Measurements from ENCODE around the gene MAD1L1. TPM values are rescaled to one million over a fixed set of nuclear protein-coding genes. Genes with fewer than 3 reads are reported as not detected.

The MAD1L1 gene
- total and polyA plus RNA-seq, 2 of the 8 experiments (the other 6 are each of a cell fraction or from before 2014, with no cell fraction given): 40.4 to 44.6 TPM

DNA sequence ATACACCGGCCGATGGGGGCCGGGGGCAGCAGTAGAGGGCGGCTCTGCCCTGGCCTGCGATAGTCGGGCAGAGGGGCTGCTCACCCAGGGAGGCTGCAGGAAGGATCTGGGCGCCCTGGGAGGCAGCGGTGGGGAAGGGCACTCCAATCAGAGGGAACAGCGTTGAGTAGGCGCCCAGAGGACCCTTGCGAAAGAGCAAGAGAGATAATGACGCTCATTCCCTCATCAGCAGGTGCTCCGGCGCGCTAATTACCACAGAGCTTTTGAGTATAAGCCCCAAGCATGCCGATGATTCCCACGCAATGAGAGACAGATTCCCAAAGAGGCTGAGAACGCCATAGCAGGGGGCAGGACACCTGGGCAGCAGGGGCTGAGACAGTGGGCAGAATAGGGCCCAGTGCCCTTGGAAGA lies 215.3 kb downstream of the MAD1L1 start:
- no peak for FAIRE-seq
- no peak overlapping the region for H3K18ac ChIP-seq (ENCODE audit: extremely low read depth, low read length)
- 93% methylated on average over 18 of the region's 18 CpGs; no CpG with 5 or more reads in 1 of the 2 experiments for WGBS, 2 experiments (ENCODE audit: extremely low coverage in 1 of 2, insufficient coverage in 1 of 2, insufficient read length in 1 of 2, insufficient replicate concordance in 2 of 2, low coverage in 1 of 2, low lambda C conversion rate in 2 of 2, missing lambda C conversion rate in 1 of 2)
- H3K9me3 ChIP-seq (ENCODE audit: insufficient read depth in 2 of 2, low read depth in 1 of 2, low read length in 1 of 2): no peaks in the 10 kb centered on the region
- no peak overlapping the region for H2BK20ac ChIP-seq (ENCODE audit: low read length)
- H3K4ac ChIP-seq (replicated peaks; ENCODE audit: insufficient read length, low read depth, low read length): no peak overlapping the region
- no peak overlapping the region for H2AK5ac ChIP-seq (ENCODE audit: low read depth, low read length)
- H3K9ac ChIP-seq (replicated peaks in 1 of 4; ENCODE audit: extremely low read depth in 1 of 4, low read depth in 3 of 4, low read length in 3 of 4): no peak overlapping the region
- CTCF ChIA-PET (ENCODE audit: partially characterized antibody): interaction anchor here (0.6 to 1.4 kb wide), 3 partner anchors 90 to 143 kb away, joined by 3 to 4 read pairs (median 3); no protein-coding TSS in a partner anchor
- peaks cover 0 to 5% of the 10 kb centered on the region in 2 experiments for H4K20me1 ChIP-seq (replicated peaks in 1 of 2; ENCODE audit: control insufficient read depth in 1 of 2, insufficient read depth in 2 of 2, low read length in 2 of 2)
- peaks cover 0 to under 1% of the 10 kb centered on the region in 2 experiments; a peak in 1 of 4 replicates for H3K79me2 ChIP-seq (ENCODE audit: control insufficient read depth in 1 of 2, insufficient read depth in 2 of 2, low read length in 2 of 2)
- no peaks in the 10 kb centered on the region for H3K27me3 ChIP-seq (replicated peaks in 1 of 4; ENCODE audit: control insufficient read depth in 3 of 4, extremely low read depth in 1 of 4, insufficient read depth in 3 of 4, low read length in 3 of 4)
- POLR2A ChIA-PET (ENCODE audit: partially characterized antibody): no interaction called here
- no peak overlapping the region for H3K27ac ChIP-seq (ENCODE audit: low read depth, low read length)
- H3K79me1 ChIP-seq (ENCODE audit: low read depth, low read length): peaks cover 2% of the 10 kb centered on the region
- H4K8ac ChIP-seq (ENCODE audit: extremely low read depth, insufficient read depth, low read length): no peak overlapping the region
- H4K5ac ChIP-seq (ENCODE audit: insufficient read length, low read depth, low read length): no peak overlapping the region
- no peak overlapping the region for H2BK12ac ChIP-seq (ENCODE audit: low read depth, low read length)
- no peak overlapping the region for H4K91ac ChIP-seq (replicated peaks; ENCODE audit: insufficient read length, low read length)
- no peak overlapping the region for H3K23ac ChIP-seq (ENCODE audit: insufficient read length)
- H3K4me1 ChIP-seq (replicated peaks in 1 of 4; ENCODE audit: control insufficient read depth in 3 of 4, insufficient read depth in 4 of 4, low read length in 3 of 4): no peaks in the 10 kb centered on the region; a peak in 1 of 7 replicates
- DNase-seq (ENCODE audit: low read depth in 1 of 2, low spot score in 2 of 2): no peak
- H2BK120ac ChIP-seq (replicated peaks; ENCODE audit: low read depth, low read length): no peak overlapping the region
- no peak overlapping the region for H3K14ac ChIP-seq (ENCODE audit: insufficient read length)
- H3K4me2 ChIP-seq (ENCODE audit: insufficient read depth in 1 of 2, low read depth in 2 of 2, low read length in 2 of 2): no peak overlapping the region
- H3K4me3 ChIP-seq (ENCODE audit: extremely low read depth in 1 of 4, insufficient read depth in 2 of 4, low read depth in 3 of 4, low read length in 4 of 4): no peak overlapping the region
- H2AFZ ChIP-seq (ENCODE audit: low read length): no peak overlapping the region
- no peak overlapping the region for H2BK15ac ChIP-seq (ENCODE audit: low read length)
- H3K23me2 ChIP-seq (ENCODE audit: low read depth, low read length): no peaks in the 10 kb centered on the region
- no peak overlapping the region for H2BK5ac ChIP-seq (ENCODE audit: low read depth, low read length)
- H3K56ac ChIP-seq (replicated peaks; ENCODE audit: insufficient read length, low read depth, low read length): no peak overlapping the region
- H3K36me3 ChIP-seq (ENCODE audit: control insufficient read depth in 2 of 4, insufficient read depth in 4 of 4, low read length in 3 of 4): no peaks in the 10 kb centered on the region; a peak in 1 of 8 replicates
- TF ChIP-seq, protein P1, sequence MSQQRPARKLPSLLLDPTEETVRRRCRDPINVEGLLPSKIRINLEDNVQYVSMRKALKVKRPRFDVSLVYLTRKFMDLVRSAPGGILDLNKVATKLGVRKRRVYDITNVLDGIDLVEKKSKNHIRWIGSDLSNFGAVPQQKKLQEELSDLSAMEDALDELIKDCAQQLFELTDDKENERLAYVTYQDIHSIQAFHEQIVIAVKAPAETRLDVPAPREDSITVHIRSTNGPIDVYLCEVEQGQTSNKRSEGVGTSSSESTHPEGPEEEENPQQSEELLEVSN (IDR thresholded peaks at IDR 0.05): no peak
- no peak for TF ChIP-seq CREB1 (IDR thresholded peaks at IDR 0.05)
- TF ChIP-seq, protein P2, sequence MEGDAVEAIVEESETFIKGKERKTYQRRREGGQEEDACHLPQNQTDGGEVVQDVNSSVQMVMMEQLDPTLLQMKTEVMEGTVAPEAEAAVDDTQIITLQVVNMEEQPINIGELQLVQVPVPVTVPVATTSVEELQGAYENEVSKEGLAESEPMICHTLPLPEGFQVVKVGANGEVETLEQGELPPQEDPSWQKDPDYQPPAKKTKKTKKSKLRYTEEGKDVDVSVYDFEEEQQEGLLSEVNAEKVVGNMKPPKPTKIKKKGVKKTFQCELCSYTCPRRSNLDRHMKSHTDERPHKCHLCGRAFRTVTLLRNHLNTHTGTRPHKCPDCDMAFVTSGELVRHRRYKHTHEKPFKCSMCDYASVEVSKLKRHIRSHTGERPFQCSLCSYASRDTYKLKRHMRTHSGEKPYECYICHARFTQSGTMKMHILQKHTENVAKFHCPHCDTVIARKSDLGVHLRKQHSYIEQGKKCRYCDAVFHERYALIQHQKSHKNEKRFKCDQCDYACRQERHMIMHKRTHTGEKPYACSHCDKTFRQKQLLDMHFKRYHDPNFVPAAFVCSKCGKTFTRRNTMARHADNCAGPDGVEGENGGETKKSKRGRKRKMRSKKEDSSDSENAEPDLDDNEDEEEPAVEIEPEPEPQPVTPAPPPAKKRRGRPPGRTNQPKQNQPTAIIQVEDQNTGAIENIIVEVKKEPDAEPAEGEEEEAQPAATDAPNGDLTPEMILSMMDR (IDR thresholded peaks at IDR 0.05; ENCODE audit: control extremely low read depth in 1 of 3, insufficient read depth in 1 of 3, low read depth in 1 of 3, low read length in 3 of 3): no peak
- no peak for TF ChIP-seq CBX8 (IDR thresholded peaks at IDR 0.05; ENCODE audit: borderline replicate concordance, low read depth, low read length)
- TF ChIP-seq BRCA1 (IDR thresholded peaks at IDR 0.05; ENCODE audit: low read depth, low read length): no peak
